Activated CD4-positive, alpha-beta T cell treated with anti-CD3 and anti-CD28 coated beads, Interleukin-2, amount 10 ng/mL, durations not matched to agents 7 days and 5 days (primary cell): ENCODE data around the gene MED12L. TPM values are rescaled to one million over a fixed set of nuclear protein-coding genes. Genes with fewer than 3 reads are reported as not detected.

Source experiments
- CTCF ChIA-PET: fragments of 350-600 bp; sonication (Branson Sonifier 250); formaldehyde crosslinking; loops from one replicate; lab custom pipeline; 2021; ENCODE audit warnings: antibody characterized with exemption; lab: Charles Lee
- POLR2A ChIA-PET: fragments of 350-600 bp; sonication (Branson Sonifier 250); formaldehyde crosslinking; loops from one replicate; lab custom pipeline; 2021; ENCODE audit warnings: antibody characterized with exemption; lab: Charles Lee
- DNase-seq: peaks from one replicate; pipeline ENCODE4 v3.0.0-alpha.2; 2020
- H3K27ac Mint-ChIP-seq: one replicate; pipeline ENCODE4 v1.8.0; 2021; ENCODE audit warnings: mild to moderate bottlenecking, moderate library complexity, mixed read lengths
- H3K27me3 Mint-ChIP-seq: one replicate; pipeline ENCODE4 v1.8.0; 2021; ENCODE audit warnings: mixed read lengths
- H3K36me3 Mint-ChIP-seq: one replicate; pipeline ENCODE4 v1.8.0; 2021; ENCODE audit warnings: low read depth, mixed read lengths
- H3K4me1 Mint-ChIP-seq: one replicate; pipeline ENCODE4 v1.8.0; 2021; ENCODE audit warnings: mixed read lengths
- H3K4me3 Mint-ChIP-seq: one replicate; pipeline ENCODE4 v1.8.0; 2021; ENCODE audit warnings: mild to moderate bottlenecking, moderate library complexity, mixed read lengths
- H3K9me3 Mint-ChIP-seq: one replicate; pipeline ENCODE4 v1.8.0; 2021; ENCODE audit warnings: mixed read lengths
- total RNA-seq, 2 experiments: library from RNA; stranded (reverse); gene quantifications; one replicate each; pipeline ENCODE4 v1.2.3, GENCODE V29; 2021

MED12L gene
- total RNA-seq, 2 experiments from 2014 or later = 0.35 to 0.92 TPM

GRCh38 chr3:151316267-151316991 is 231.0 kb downstream of the MED12L start, which contains the start of gene GPR87:
Gene GPR87 (minus strand): TSS chr3:151316820. CDS start chr3:151300100, 16,720 bp downstream.
- ChIA-PET CTCF (interaction anchor here (0.6 to 2.5 kb wide), 4 partner anchors 11 to 92 kb away, joined by 3 to 7 read pairs (median 4); no protein-coding TSS in a partner anchor), POLR2A (no interaction called here)
- peak; percentile 7 for DNase-seq
- no peak within 1 kb of the TSS for H3K4me3 Mint-ChIP-seq
- H3K27me3 Mint-ChIP-seq = no peaks in the 10 kb centered on the region
- H3K4me1 Mint-ChIP-seq = peaks cover 17% of the 10 kb centered on the region
- no peaks in the 10 kb centered on the region for H3K36me3 Mint-ChIP-seq
- no peak within 1 kb of the TSS for H3K27ac Mint-ChIP-seq
- no peaks in the 10 kb centered on the region for H3K9me3 Mint-ChIP-seq

GRCh38 chr3:151318313-151318712 is 232.8 kb downstream of the MED12L start:
- ChIA-PET POLR2A (no interaction called here), CTCF (interaction anchor here (0.6 to 1.0 kb wide), 2 partner anchors 20 to 90 kb away, joined by 3 read pairs; no protein-coding TSS in a partner anchor)
- H3K36me3 Mint-ChIP-seq = no peaks in the 10 kb centered on the region
- H3K9me3 Mint-ChIP-seq = no peaks in the 10 kb centered on the region
- H3K27me3 Mint-ChIP-seq = no peaks in the 10 kb centered on the region
- H3K27ac Mint-ChIP-seq = no peak overlapping the region
- no peak overlapping the region for H3K4me3 Mint-ChIP-seq
- peaks cover 20% of the 10 kb centered on the region for H3K4me1 Mint-ChIP-seq
- no peak for DNase-seq

- DNase-seq = no peak
- Mint-ChIP-seq H3K4me3 (no peak overlapping the region), H3K4me1 (peaks cover 20% of the 10 kb centered on the region), H3K27me3 (no peaks in the 10 kb centered on the region), H3K9me3 (no peaks in the 10 kb centered on the region), H3K36me3 (no peaks in the 10 kb centered on the region), H3K27ac (no peak overlapping the region)
- ChIA-PET POLR2A (no interaction called here), CTCF (interaction anchor here (1.0 kb wide), 1 partner anchor 21 kb away, joined by 3 read pairs; no protein-coding TSS in a partner anchor)
These were observed 233.5 kb downstream of the MED12L start for GRCh38 chr3:151318991-151319390.

- Mint-ChIP-seq H3K36me3 (no peaks in the 10 kb centered on the region), H3K27ac (no peak overlapping the region), H3K27me3 (no peaks in the 10 kb centered on the region), H3K4me3 (no peak overlapping the region), H3K4me1 (peaks cover 20% of the 10 kb centered on the region), H3K9me3 (no peaks in the 10 kb centered on the region)
- ChIA-PET CTCF (no interaction called here), POLR2A (no interaction called here)
- DNase-seq = no peak
These were observed 234.2 kb downstream of the MED12L start for GRCh38 chr3:151319628-151320027.

- H3K4me1 Mint-ChIP-seq = peaks cover 20% of the 10 kb centered on the region
- ChIA-PET CTCF (interaction anchor here (0.5 to 1.7 kb wide), 3 partner anchors 13 to 545 kb away, joined by 3 to 7 read pairs (median 4); no protein-coding TSS in a partner anchor), POLR2A (no interaction called here)
- no peaks in the 10 kb centered on the region for H3K36me3 Mint-ChIP-seq
- DNase-seq = no peak
- H3K9me3 Mint-ChIP-seq = no peaks in the 10 kb centered on the region
- no peak overlapping the region for H3K4me3 Mint-ChIP-seq
- H3K27ac Mint-ChIP-seq = no peak overlapping the region
- H3K27me3 Mint-ChIP-seq = no peaks in the 10 kb centered on the region
These were observed 234.7 kb downstream of the MED12L start for GRCh38 chr3:151320131-151320530.

- Mint-ChIP-seq H3K4me1 (peaks cover 13% of the 10 kb centered on the region), H3K27me3 (no peaks in the 10 kb centered on the region), H3K4me3 (no peak overlapping the region), H3K36me3 (no peaks in the 10 kb centered on the region), H3K9me3 (no peaks in the 10 kb centered on the region), H3K27ac (no peak overlapping the region)
- ChIA-PET CTCF (interaction anchor here (0.9 to 1.7 kb wide), 4 partner anchors 16 to 165 kb away, joined by 3 to 7 read pairs (median 3); partner anchors contain the start of gene P2RY14), POLR2A (no interaction called here)
- DNase-seq = no peak
These were observed 236.1 kb downstream of the MED12L start for GRCh38 chr3:151321526-151321925.

GRCh38 chr3:151322511-151322910 is 237.0 kb downstream of the MED12L start:
- DNase-seq = no peak
- no peaks in the 10 kb centered on the region for H3K27me3 Mint-ChIP-seq
- H3K4me3 Mint-ChIP-seq = no peak overlapping the region
- POLR2A ChIA-PET = no interaction called here
- CTCF ChIA-PET = interaction anchor here (1.3 to 1.5 kb wide), 2 partner anchors 11 to 166 kb away, joined by 3 to 4 read pairs; no protein-coding TSS in a partner anchor
- no peaks in the 10 kb centered on the region for H3K36me3 Mint-ChIP-seq
- H3K4me1 Mint-ChIP-seq = peaks cover 9% of the 10 kb centered on the region
- peak overlapping the region; percentile 3 for H3K27ac Mint-ChIP-seq
- H3K9me3 Mint-ChIP-seq = no peaks in the 10 kb centered on the region

GRCh38 chr3:151327571-151328198 is 242.2 kb downstream of the MED12L start:
- H3K4me1 Mint-ChIP-seq = peaks cover 11% of the 10 kb centered on the region
- H3K27ac Mint-ChIP-seq = no peak overlapping the region
- no peaks in the 10 kb centered on the region for H3K36me3 Mint-ChIP-seq
- no peak overlapping the region for H3K4me3 Mint-ChIP-seq
- peaks cover 12% of the 10 kb centered on the region for H3K27me3 Mint-ChIP-seq
- no peaks in the 10 kb centered on the region for H3K9me3 Mint-ChIP-seq
- ChIA-PET POLR2A (no interaction called here), CTCF (interaction anchor here (0.6 to 2.1 kb wide), 20 partner anchors 11 to 1047 kb away, joined by 3 to 6 read pairs (median 4); partner anchors contain the start of gene GPR87)
- no peak for DNase-seq

- H3K27ac Mint-ChIP-seq = peak overlapping the region; percentile 7
- H3K4me3 Mint-ChIP-seq = peak overlapping the region; percentile 35
- peaks cover 12% of the 10 kb centered on the region for H3K27me3 Mint-ChIP-seq
- ChIA-PET POLR2A (no interaction called here), CTCF (interaction anchor here (0.6 to 2.1 kb wide), 15 partner anchors 12 to 632 kb away, joined by 3 to 6 read pairs (median 4); partner anchors contain the start of gene GPR87)
- no peaks in the 10 kb centered on the region for H3K36me3 Mint-ChIP-seq
- peaks cover 14% of the 10 kb centered on the region for H3K4me1 Mint-ChIP-seq
- peak; percentile 20 for DNase-seq
- no peaks in the 10 kb centered on the region for H3K9me3 Mint-ChIP-seq
These were observed 243.0 kb downstream of the MED12L start for GRCh38 chr3:151328298-151328995.

- Mint-ChIP-seq H3K9me3 (no peaks in the 10 kb centered on the region), H3K4me1 (peaks cover 14% of the 10 kb centered on the region), H3K4me3 (peak within 1 kb of the TSS; percentile 35), H3K36me3 (no peaks in the 10 kb centered on the region), H3K27ac (peak within 1 kb of the TSS; percentile 7), H3K27me3 (peaks cover 12% of the 10 kb centered on the region)
- CTCF ChIA-PET = interaction anchor here (2.1 kb wide), 1 partner anchor 37 kb away, joined by 6 read pairs; no protein-coding TSS in a partner anchor
- DNase-seq = no peak
- POLR2A ChIA-PET = no interaction called here
These were observed 243.9 kb downstream of the MED12L start, which contains the start of gene P2RY13 for GRCh38 chr3:151329363-151329762. Gene P2RY13 (minus strand): TSS chr3:151329549. CDS start chr3:151329528, 21 bp downstream.

- POLR2A ChIA-PET = no interaction called here
- Mint-ChIP-seq H3K27ac (no peak overlapping the region), H3K27me3 (peaks cover 12% of the 10 kb centered on the region), H3K9me3 (no peaks in the 10 kb centered on the region), H3K4me3 (no peak overlapping the region), H3K36me3 (no peaks in the 10 kb centered on the region), H3K4me1 (peaks cover 14% of the 10 kb centered on the region)
- no peak for DNase-seq
- CTCF ChIA-PET = no interaction called here
These were observed 244.9 kb downstream of the MED12L start for GRCh38 chr3:151330379-151330778.

GRCh38 chr3:151330899-151331298 is 245.4 kb downstream of the MED12L start:
- no peak for DNase-seq
- Mint-ChIP-seq H3K36me3 (no peaks in the 10 kb centered on the region), H3K4me3 (no peak overlapping the region), H3K27ac (no peak overlapping the region), H3K4me1 (peaks cover 14% of the 10 kb centered on the region), H3K27me3 (peaks cover 12% of the 10 kb centered on the region), H3K9me3 (no peaks in the 10 kb centered on the region)
- CTCF ChIA-PET = interaction anchor here (0.6 to 1.3 kb wide), 2 partner anchors 13 to 14 kb away, joined by 3 read pairs; partner anchors contain the start of gene GPR87
- POLR2A ChIA-PET = no interaction called here
